Adipose tissue (tissue), 3 donors: ENCODE results near the gene MARCKSL1. TPM values are rescaled to one million over a fixed set of nuclear protein-coding genes. Genes with fewer than 3 reads are reported as not detected.

ENCODE experiments used
- H3K27ac ChIP-seq: one replicate; pipeline ENCODE4 v1.5.1; 2013; ENCODE audit warnings: low read depth, low read length
- WGBS, 3 donors: extraction: QIAGEN DNeasy Blood & Tissue Kit; methylation state at CpG; one replicate each; pipeline ENCODE4 v1.1.7; 2013; 5-methylcytosine and 5-hydroxymethylcytosine counted together
- polyA plus RNA-seq, 3 donors: library from polyadenylated mRNA; stranded (reverse); fragments of 200-250 nt; gene quantifications; one replicate each; pipeline ENCODE4 v1.2.3, GENCODE V29; 2013
- donor health status: healthy with polysubstance abuse.
- donor health status: Bipolar disorder and iron deficiency.
- donor health status: healthy.

Gene MARCKSL1
- polyA plus RNA-seq, 3 donors, result 14.5 to 197 (median 49.5) TPM

GRCh38 chr1:32336963-32337675, 1.1 kb upstream of the MARCKSL1 start:
- WGBS, 3 donors, result 28 to 76% (median 32%) methylated on average over 7 to 8 of the region's 8 CpGs
- no peak overlapping the region for H3K27ac ChIP-seq

- H3K27ac ChIP-seq, result no peak overlapping the region
- 20 to 61% (median 28%) methylated on average over 15 of the region's 15 CpGs for WGBS, 3 donors
Measured at GRCh38 chr1:32336591-32336932, 529 bp upstream of the MARCKSL1 start.

- 0% methylated on average over 12 to 33 of the region's 34 CpGs for WGBS, 3 donors
- H3K27ac ChIP-seq, result no peak overlapping the region
Measured at GRCh38 chr1:32335535-32335789, 571 bp downstream of the MARCKSL1 start.

GRCh38 chr1:32334864-32335534, 1.0 kb downstream of the MARCKSL1 start:
- H3K27ac ChIP-seq, result no peak overlapping the region
- WGBS, 3 donors, result 2 to 5% (median 3%) methylated on average over 41 to 46 of the region's 46 CpGs

DNA sequence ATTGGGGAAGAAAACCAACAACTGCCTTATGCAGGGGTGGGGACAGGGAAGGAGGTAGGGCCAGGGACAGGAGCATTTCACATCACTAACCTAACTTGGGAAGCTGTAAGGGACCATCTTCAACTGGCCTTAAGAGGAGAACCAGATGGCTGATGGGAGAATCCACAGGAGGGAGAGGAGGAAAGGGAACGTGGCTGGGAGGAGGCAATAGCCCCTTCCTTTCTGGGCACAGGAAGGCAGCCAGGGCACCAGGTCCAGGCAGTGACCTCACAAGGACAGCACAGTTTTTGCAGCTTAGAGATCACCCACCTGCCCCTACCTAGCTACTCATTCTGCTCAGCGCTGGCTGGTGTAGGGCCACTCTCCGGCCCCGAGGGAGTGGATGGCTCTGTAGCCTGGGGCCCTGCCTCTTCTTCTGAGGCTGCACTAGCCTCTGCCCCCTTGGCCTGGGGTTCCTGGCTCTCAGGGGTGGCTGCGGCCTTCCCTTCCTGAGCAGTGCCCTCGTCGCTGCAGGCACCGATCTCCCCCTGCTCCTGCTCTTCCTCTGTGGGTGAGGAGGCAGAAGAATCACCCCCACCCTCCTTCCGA, 1.7 kb downstream of the MARCKSL1 start:
- 45 to 74% (median 51%) methylated on average over 9 of the region's 9 CpGs for WGBS, 3 donors

GRCh38 chr1:32333251-32333963, 2.6 kb downstream of the MARCKSL1 start:
- no peak overlapping the region for H3K27ac ChIP-seq
- WGBS, 3 donors, result 80 to 87% (median 85%) methylated on average over 3 of the region's 3 CpGs

More for the DNA sequence above, 1.7 kb downstream of the MARCKSL1 start:
- no peak overlapping the region for H3K27ac ChIP-seq

- H3K27ac ChIP-seq, result no peak overlapping the region
- 83 to 95% (median 88%) methylated on average over 3 of the region's 3 CpGs for WGBS, 3 donors
Measured at GRCh38 chr1:32332290-32333079, 3.5 kb downstream of the MARCKSL1 start.

GRCh38 chr1:32331549-32331948, 4.5 kb downstream of the MARCKSL1 start:
- H3K27ac ChIP-seq, result no peak overlapping the region
- WGBS, 3 donors, result 88 to 92% (median 89%) methylated on average over 12 of the region's 12 CpGs

DNA sequence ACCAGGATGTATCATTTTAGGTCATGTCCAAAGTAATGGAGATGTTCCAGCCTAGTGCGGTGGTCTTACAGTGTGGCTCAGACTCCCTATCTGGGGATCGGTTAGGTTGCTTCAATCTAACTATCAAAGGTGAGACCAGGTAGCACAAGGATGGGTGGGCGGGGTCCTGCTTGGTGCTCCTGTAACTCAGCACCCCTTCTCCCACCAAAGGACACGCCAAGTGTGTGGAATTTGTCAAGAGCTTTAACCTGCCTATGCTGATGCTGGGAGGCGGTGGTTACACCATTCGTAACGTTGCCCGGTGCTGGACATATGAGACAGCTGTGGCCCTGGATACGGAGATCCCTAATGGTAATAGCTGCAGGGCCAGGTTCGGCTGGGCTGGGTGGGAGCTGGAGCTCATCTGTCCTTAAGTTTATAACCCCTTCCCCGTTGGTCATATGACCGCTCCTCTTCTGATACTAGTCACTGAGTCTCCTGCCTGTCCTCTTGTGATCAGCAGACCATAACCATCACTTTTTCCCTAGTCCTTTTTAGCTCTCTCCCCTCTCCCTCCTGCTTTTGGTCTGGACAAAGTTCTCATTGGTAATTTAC, 5.4 kb downstream of the MARCKSL1 start:
- no peak overlapping the region for H3K27ac ChIP-seq
- 88 to 93% (median 90%) methylated on average over 12 of the region's 12 CpGs for WGBS, 3 donors

DNA sequence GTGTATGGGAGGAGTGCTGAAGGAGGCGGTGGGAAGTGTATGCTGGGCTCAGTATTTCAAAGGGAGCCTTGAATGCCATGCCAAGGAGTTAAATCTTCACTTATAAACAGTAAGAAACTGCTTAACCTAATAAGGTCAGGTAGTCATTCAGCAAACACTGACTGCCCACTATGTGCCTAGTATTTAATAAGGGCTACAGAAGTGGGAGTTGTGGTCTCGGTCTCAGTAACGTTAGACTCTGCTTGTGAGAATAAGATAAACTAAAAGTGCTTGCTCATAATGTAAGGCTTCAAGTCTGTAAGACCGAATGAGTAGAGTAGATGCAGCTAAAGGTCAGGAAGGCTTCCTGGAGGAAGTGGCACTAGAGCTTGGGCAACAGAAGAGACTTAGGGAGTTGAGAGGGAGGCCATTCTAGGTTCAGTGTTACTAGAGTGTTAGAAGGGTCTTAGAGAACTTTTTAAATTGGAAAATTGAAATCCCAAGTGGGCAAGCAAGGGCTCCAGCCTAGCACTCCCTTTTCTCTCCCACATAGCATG, 6.0 kb downstream of the MARCKSL1 start:
- 91 to 93% (median 91%) methylated on average over 4 of the region's 4 CpGs for WGBS, 3 donors
- no peak overlapping the region for H3K27ac ChIP-seq

GRCh38 chr1:32327204-32327603, 8.8 kb downstream of the MARCKSL1 start:
- H3K27ac ChIP-seq, result no peak overlapping the region
- WGBS, 3 donors, result 94 to 96% (median 96%) methylated on average over 10 to 11 of the region's 11 CpGs

DNA sequence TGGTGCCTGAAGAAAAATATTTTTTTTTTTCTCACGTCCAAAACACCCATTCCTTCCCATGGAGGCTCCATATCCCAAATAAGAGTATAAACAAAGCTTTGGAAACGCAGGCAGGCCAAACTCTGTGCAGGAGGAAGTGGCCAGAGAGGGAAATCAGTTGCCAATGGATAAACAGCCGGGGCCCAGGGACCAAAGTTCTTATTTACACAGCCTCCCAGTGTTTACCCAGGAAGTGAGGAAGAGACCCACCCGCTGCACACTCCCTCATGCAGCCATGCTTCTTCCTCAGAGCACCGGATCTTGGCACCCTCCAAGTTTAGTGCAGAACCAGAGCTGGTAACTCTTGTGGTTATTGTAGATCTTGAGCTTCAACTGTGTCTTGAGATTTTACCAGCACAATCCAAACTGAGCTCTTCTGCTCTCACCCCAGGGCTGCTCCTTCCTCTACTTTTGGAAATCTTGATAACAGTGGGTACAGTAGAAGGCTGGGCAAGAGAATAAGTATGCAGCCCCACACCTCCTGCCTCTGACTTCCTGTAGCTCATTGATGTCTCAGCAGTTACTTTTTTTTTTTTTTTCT, 14.2 kb downstream of the MARCKSL1 start:
- WGBS, 3 donors, result 12 to 51% (median 40%) methylated on average over 5 of the region's 5 CpGs
- no peak overlapping the region for H3K27ac ChIP-seq

DNA sequence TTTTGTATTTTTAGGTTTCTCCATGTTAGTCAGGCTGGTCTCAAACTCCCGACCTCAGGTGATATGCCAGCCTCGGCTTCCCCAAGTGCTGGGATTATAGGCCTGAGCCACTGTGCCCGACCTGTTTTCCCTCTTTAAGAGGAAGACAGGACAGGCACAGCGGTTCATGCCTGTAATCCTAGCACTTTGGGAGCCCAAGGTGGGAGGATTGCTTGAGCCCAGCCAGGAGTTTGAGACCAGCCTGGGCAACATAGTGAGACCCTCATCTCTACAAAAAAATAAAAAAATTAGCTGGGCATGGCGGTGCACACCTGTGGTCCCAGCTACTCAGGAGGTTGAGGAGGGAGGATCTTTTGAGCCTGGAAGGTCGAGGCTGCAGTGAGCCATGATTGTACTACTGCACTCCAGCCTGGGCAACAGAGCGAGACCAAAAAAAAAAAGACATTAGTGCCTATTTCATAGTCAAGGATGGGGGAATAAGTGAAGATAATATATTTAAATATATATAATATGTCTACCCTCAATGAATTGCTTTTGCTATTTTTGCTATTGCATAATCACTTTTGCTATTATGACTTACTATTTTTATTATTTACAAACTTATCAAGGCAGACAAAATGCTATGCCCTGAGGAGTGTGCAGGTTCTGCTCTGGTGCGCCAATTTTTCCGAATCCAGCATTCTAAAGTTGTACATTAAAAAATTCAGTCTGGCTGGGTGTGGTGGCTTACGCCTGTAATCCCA, 17.7 kb downstream of the MARCKSL1 start:
- WGBS, 3 donors, result 95 to 96% (median 95%) methylated on average over 10 of the region's 10 CpGs
- no peak overlapping the region for H3K27ac ChIP-seq

DNA sequence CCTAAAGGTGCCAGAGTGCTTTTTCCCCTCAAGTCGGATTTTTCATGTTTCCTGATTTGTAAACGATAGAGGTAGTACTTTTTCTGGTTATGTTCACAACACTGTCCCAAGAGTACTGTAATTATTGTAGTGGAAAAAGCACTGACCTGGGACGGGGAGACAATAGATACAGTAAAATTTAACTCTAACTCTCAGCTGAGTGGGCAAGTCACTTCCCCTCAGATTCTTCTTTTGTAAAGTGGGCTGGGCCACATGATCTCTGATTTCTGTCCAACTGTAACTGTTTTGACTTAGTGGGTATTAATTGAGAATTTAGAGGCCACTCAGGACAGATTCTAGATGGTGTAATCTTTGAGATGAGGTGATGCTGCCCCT, 19.1 kb downstream of the MARCKSL1 start:
- 71 to 83% (median 73%) methylated on average over 3 of the region's 3 CpGs for WGBS, 3 donors
- H3K27ac ChIP-seq, result no peak overlapping the region

DNA sequence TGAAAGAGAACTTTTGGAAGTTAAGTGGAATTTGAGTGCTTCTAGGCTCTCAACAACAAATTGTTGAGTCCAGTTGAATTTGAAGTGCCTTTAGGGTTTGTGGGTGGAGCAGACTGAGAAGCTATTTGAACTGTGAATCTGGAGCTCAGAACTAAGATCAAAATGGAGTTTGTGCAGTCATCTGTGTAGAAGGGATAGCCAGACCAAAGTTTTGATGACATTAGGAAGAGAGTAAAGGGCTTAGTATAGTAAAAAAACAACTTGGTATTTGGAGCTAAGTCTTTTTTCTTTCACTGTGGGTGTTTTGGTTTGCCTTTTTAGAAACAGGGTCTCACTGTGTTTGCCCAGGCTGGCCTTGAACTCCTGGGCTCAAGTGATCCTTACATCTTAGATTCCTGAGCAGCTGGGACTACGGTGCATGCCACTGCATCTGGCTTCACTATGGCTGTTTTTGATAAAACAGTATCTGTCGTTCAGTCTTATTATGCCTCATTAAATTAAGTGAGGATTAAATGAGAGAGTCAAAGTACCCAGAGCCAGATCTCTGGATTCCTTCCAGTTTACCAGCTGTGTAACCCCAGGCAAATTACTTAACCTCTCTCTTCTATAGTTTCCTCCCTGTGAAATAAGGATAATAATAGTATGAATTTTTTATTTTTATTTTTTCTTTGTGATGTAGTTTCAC, 24.2 kb downstream of the MARCKSL1 start:
- WGBS, 3 donors, result 25 to 82% (median 72%) methylated on average over 2 of the region's 2 CpGs

DNA sequence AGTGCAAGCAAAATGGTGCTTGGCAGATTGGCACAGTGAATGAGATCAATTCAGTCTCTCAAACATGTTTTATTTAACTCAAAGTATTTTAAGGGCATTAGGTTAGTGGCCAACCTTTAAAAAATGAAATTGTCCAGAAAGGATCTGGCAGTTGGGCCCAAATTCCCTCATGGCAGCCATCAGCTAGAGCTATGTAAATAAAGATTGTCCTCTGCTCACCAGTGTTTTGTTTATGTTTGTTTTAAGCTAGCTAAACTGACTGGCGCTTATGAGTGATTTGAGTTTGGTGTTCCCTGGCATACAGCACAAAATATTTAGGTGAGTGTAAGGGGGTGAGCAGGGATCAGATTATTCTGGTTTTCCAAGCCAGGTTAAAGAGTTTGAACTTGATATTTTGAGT, 26.1 kb downstream of the MARCKSL1 start:
- H3K27ac ChIP-seq, result no peak overlapping the region
- 32 to 98% (median 98%) methylated on average over 1 of the region's 1 CpG for WGBS, 3 donors

More for the DNA sequence above, 24.2 kb downstream of the MARCKSL1 start:
- H3K27ac ChIP-seq, result no peak overlapping the region

DNA sequence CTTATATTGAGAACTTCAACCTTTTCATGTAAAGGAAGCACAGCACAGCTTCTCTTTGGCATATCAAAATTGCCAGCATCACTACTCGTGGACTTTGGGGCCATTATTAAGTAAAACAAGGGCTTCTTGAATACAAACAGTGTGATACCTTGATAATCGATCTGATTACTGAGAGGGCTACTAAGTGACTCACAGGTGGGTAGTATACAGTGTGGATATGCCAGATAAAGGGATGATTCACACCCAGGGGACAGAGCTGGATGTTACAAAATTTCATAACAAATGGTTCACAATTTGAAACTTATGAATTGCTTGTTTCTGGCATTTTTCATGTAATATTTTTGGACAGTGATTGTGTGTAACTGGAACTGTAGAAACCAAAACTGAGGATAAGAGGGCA, 28.7 kb downstream of the MARCKSL1 start:
- H3K27ac ChIP-seq, result no peak overlapping the region
- 72 to 79% (median 75%) methylated on average over 2 of the region's 2 CpGs for WGBS, 3 donors
